ENCODE data around the gene WDFY2.

DNA sequence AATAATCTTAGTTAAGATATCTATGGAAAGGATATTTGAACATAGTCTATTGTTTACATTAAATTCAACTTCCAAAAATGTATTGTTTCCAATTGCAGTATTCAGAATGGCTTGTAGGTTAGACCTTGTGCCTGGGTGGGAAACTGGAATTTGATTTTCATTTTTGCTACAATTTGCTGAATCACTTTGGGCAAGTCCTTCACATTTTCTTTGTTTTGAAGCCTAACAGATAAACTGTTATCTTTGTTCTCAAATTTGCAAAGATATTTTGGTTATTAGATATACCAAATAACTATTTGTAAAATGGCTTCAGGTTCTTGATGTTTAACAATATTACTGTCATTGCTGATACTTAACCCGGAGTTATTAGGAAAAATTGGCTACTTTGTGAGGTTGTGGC lies 82.6 kb downstream of the WDFY2 start:
- TF ChIP-seq, protein P1, sequence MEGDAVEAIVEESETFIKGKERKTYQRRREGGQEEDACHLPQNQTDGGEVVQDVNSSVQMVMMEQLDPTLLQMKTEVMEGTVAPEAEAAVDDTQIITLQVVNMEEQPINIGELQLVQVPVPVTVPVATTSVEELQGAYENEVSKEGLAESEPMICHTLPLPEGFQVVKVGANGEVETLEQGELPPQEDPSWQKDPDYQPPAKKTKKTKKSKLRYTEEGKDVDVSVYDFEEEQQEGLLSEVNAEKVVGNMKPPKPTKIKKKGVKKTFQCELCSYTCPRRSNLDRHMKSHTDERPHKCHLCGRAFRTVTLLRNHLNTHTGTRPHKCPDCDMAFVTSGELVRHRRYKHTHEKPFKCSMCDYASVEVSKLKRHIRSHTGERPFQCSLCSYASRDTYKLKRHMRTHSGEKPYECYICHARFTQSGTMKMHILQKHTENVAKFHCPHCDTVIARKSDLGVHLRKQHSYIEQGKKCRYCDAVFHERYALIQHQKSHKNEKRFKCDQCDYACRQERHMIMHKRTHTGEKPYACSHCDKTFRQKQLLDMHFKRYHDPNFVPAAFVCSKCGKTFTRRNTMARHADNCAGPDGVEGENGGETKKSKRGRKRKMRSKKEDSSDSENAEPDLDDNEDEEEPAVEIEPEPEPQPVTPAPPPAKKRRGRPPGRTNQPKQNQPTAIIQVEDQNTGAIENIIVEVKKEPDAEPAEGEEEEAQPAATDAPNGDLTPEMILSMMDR (IDR thresholded peaks at IDR 0.05; ENCODE audit: borderline replicate concordance, extremely low read depth, low read length, poor library complexity, severe bottlenecking) = no peak
- TF ChIP-seq EZH2 (IDR thresholded peaks at IDR 0.05; ENCODE audit: borderline replicate concordance, low read depth, low read length, severe bottlenecking) = no peak
